D341Med (cell line): ENCODE data around the gene EMC9.

Experiments
- DNase-seq: peaks from one replicate; pipeline ENCODE4 v3.0.0; 2012; ENCODE audit warnings: low spot score

The EMC9 gene

GRCh38 chr14:24141097-24141880 is at the start of gene EMC9:
Gene EMC9, minus strand, starts transcription at chr14:24141591. Its CDS starts 287 bp downstream, at chr14:24141304.
- peak; percentile 93 for DNase-seq

DNA sequence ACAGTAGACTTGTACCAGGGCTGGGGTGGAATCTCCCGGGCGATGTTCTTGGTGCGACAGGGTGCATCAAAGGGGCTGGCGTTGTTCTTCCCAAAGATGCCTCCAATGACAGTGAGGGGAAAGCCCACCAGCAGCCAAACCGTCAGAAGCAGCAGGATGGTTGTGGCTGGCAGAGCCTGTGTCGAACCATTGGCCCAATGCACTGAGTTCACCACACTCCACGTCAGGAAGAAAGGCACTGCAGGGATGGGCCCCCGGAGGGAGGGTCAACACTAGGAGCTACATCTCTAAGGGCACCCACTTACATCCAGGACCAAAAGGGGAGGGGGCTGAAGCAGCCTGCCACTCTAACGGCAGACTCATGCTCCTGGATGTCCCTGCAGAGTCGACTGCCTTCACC is 49.0 kb upstream of the EMC9 start:
- no peak for DNase-seq

- no peak for DNase-seq
Measured at GRCh38 chr14:24189460-24189859, 48.1 kb upstream of the EMC9 start.

- no peak for DNase-seq
Measured at GRCh38 chr14:24189059-24189375, 47.6 kb upstream of the EMC9 start.

GRCh38 chr14:24188251-24189058 is 47.1 kb upstream of the EMC9 start, which contains the start of gene IPO4:
Gene IPO4, minus strand, starts transcription at chr14:24188816. Its CDS starts 29 bp downstream, at chr14:24188787.
- peak; percentile 97 for DNase-seq

DNA sequence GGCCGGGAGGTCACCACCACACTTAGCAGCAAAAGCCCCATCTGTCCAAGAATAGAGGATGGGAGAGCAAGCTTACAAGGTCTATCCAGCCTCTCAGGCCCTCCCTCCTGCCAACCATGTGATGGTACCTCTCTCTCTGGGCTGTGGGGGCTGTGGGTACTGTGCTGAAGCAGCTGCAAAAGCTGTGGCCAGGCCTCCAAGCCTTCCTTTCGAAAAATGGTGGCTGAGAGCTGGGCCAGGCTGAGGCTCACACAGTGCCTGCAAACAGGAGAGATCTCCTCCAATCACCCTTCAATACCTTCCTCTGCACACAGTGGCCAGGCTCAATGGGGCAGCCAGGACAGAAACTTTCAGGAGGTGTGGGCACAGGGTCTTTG is 46.1 kb upstream of the EMC9 start:
- DNase-seq, result no peak

GRCh38 chr14:24186831-24187538 is 45.6 kb upstream of the EMC9 start:
- DNase-seq, result no peak

GRCh38 chr14:24185741-24186140 is 44.4 kb upstream of the EMC9 start:
- DNase-seq, result no peak

GRCh38 chr14:24185026-24185425 is 43.6 kb upstream of the EMC9 start:
- DNase-seq, result no peak

DNA sequence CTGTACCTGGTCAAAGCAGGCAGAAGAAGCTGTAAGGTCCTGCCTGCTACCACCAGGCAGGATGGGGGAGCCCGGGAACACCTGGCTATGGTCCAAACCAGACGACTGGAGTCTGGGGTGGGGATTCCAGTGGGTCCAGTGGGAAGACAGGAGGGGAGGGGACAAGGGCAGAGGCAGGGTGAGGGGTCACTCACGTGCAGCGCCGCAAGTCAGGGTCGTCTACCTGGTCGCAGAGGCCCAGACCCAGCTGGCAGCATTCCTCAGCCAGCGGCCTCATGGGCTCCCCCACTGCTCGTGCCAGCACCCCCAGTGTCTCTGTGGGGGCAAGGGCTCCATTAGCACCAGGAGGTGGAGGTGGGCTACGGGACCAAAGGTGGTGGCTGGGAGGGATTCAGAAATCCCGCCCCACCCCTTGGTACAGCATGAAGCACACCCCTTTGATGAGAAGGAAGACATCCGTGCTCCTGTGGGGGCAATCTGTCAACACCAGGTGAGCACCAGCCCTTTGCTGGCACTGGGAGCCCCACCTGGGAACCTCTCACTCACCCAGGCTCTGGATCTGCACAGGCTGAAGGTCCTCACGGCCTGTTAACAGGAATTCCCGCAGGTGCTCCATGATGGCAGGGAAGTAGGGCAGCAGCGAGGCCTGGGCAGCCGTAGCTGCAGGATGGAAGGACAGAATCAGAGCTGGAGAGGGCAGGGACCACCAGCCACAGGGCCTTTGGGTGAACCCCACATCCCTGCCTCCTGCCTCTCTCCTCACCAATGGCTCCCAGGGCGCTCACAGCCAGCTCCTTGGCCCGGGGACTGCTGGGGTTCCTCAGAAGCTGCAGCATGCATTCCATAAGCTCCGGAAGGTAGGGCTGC is 42.9 kb upstream of the EMC9 start:
- DNase-seq, result no peak

- DNase-seq, result no peak
Measured at GRCh38 chr14:24183014-24183481, 41.7 kb upstream of the EMC9 start.

DNA sequence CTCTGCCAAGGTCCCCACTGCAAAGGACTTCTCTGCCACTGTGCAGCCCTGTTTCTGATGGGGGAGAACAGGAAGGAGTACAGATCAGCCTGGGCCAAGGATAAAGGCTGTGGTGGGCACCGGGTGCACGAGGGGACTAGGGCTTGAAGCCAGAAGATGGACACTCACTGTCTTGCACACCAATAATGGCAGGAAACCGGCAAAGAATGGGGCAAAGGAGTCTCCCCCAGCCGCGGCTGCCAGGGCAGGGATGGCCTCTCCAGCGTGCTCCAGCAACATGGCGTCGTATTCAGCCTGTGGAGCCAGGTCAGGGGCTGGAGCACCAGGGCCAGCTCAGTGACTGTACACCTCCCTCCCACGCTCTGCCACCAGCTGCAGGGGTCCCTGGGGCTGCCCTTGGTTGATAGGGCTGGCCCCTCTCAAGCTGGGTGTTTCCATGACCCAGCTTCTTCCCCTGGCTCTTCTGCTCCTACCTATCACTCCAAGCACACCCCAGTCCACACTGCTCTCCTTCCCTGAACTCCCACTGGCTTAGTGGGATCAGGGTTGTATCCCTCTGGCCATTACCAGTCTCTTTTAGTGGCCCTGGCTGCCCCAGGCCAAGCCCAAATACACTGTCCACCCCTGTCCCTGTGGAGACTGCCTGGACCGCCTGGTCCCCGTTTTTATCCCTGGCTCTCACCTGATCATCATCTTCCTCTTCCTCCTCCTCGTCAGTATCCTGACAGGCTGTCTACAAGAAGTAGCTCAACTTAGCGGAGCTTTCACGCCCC is 40.9 kb upstream of the EMC9 start:
- DNase-seq, result no peak

DNA sequence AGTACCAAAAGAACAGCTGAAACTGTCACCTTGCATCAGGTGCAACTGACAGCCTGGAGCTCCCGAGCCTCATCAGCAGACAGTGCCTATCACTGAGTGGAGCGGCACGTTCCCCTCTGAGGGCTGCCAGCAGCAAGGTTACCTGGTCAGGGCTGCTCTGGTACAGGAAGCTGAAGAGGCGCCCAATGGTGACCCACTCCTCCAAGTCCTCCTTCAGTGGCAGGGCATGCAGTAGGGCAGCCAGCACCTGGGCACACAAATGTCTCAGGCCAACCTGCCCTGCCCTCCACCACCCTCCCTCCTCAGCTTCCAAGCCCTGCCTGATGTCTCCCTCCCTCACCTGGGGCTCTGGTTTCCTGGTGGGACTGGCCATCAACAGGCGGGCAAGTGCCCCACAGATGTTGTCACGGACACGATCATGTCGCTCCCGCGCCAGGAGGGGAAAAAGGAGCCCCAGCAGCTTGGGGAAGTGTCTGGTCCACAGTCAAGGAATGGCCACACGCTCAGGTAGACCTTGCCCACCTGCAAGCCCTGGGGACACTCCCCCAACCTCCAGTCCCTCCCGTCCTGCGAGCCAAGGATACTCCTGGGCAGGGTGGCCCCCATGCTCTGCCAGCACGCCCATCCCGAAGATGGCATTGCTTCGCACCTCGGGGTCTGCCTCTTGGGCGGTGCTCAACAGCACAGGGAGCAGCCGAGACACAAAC is 40.1 kb upstream of the EMC9 start:
- DNase-seq, result no peak

DNA sequence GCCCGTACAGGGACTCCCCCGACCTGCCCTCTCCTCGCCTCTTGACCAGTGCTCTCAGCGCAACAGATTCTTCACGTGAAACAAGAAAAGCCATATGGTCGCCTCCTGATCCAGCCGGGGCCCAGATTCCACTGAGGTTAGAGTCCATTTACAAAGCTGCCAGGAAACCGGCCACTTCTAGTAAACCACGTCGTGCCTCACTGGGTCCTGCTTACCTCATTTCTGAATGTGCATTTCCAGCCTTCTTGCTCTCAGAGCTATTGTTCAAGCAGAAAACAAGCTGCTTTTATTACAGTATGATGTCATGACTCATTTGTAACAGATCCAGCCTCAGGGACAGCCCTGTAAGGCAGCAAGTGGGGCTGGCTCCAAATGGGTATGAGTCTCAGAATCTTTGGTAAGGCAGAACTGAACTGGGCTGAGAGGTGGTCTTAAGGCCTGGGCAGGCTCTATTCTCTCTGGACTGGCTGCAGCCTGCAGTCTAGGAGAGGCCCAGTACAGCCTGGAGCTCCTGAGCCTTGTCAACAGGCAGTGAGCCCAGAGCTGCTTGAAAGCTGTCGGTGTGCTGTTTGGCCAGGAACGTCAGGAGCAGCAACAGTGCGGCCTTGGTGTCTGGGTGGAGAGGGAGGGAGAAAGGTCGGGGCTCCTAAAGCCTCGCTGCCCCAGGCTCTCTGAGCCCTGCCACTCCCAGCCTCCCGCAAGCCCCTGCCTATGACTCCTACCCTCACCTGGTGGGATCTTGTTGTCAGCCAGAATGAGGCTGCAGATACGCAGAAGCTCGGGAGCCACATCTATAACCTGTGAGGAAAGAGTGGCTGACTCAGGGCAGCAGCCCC is 38.8 kb upstream of the EMC9 start:
- DNase-seq, result no peak

GRCh38 chr14:24179294-24179960 is 38.0 kb upstream of the EMC9 start:
- DNase-seq, result no peak

DNA sequence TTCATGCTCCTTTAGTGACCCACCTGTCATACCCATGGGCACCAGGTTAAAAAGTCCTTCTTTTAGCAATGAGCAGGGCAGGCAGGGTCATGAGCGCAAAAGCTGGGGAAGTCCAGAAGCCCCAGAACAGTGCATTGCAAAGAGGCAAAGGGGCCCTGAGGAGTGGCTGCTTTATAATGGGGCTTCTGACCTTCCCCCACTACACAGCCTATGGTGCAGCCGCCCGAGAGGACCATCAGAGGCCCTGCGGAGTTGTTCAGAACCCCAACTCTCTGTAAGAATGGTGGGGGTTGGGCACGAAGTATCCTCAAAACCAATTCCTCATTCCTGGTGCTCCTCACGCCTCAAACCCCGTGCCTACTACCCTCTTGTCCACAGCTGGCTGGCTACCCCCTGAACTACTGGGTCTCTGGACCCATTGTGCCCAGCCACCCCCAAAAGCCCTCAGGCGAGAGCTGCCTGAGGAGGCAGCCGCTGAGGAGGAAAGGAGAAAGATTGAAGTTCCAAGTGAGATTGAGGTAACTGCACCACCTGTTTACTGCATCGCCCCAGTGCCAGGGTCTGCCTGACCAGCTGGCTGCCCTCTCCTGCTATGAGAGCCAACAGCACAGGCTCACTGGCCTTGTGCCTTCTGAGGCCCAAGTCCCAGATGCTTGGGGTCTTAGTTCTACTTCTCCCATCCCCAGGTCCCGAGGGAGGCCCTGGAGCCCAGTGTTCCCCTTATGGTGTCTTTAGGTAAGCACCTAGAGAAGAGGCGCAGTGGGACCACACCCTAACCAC is 37.2 kb upstream of the EMC9 start:
- DNase-seq, result no peak

GRCh38 chr14:24177891-24178290 is 36.5 kb upstream of the EMC9 start:
- DNase-seq, result no peak
